OCI-LY7 (cell line): Measurements from ENCODE around the gene IPO11. TPM values are rescaled to one million over a fixed set of nuclear protein-coding genes. Genes with fewer than 3 reads are reported as not detected.

ENCODE experiments used
- BruUV-seq: library from RNA; stranded (reverse); fragments of 400-500 nt; replicated peaks from 2 replicates; lab custom pipeline; 2021; lab: Mats Ljungman, UMichigan
- CTCF ChIA-PET: fragments of 300-600 bp; sonication (Branson Sonifier 250); formaldehyde crosslinking; loops from one replicate; lab custom pipeline; 2022; ENCODE audit warnings: antibody characterized with exemption; ENCODE audit not compliant: unreplicated experiment; lab: Charles Lee
- POLR2A ChIA-PET: fragments of 300-600 bp; sonication (Branson Sonifier 250); formaldehyde crosslinking; loops from one replicate; lab custom pipeline; 2022; ENCODE audit warnings: antibody characterized with exemption; lab: Charles Lee
- DNase-seq: peaks from one replicate; pipeline ENCODE4 v3.0.0-alpha.2; 2015; ENCODE audit warnings: low spot score
- H2AFZ ChIP-seq: fragments of 200-600 bp; sonication (generic), shearing (Covaris generic); 2 replicates; pipeline ENCODE4 v1.6.1; 2014; ENCODE audit warnings: mild to moderate bottlenecking, antibody characterized with exemption, low read length, moderate library complexity
- H3K27ac ChIP-seq: fragments of 200-600 bp; sonication (generic); 2 replicates; pipeline ENCODE4 v1.5.1; 2014; ENCODE audit warnings: mixed run types, low read depth, mild to moderate bottlenecking, moderate library complexity, low read length, inconsistent platforms; ENCODE audit not compliant: poor library complexity, severe bottlenecking
- H3K36me3 ChIP-seq: fragments of 200-600 bp; sonication (generic); 2 replicates; pipeline ENCODE4 v1.6.1; 2014; ENCODE audit warnings: mild to moderate bottlenecking, antibody characterized with exemption, low read length, moderate library complexity, mixed read lengths; ENCODE audit not compliant: insufficient read depth
- H3K4me1 ChIP-seq: fragments of 200-600 bp; sonication (generic); 2 replicates; pipeline ENCODE4 v1.5.1; 2014; ENCODE audit warnings: mild to moderate bottlenecking, low read length; ENCODE audit not compliant: insufficient read depth, poor library complexity, severe bottlenecking
- H3K4me2 ChIP-seq: fragments of 200-600 bp; sonication (generic); 2 replicates; pipeline ENCODE4 v1.6.1; 2014; ENCODE audit warnings: mild to moderate bottlenecking, low read length
- H3K4me3 ChIP-seq: fragments of 200-600 bp; sonication (generic); 2 replicates; pipeline ENCODE4 v1.5.1; 2014; ENCODE audit warnings: mild to moderate bottlenecking, low read depth, low read length; ENCODE audit not compliant: poor library complexity, severe bottlenecking
- H3K79me2 ChIP-seq: fragments of 200-600 bp; sonication (generic); 2 replicates; pipeline ENCODE4 v1.6.1; 2016; ENCODE audit warnings: low read depth, mild to moderate bottlenecking, low read length, moderate library complexity, mixed read lengths; ENCODE audit not compliant: insufficient read depth
- H3K9me2 ChIP-seq: fragments of 200-600 bp; sonication (generic); 2 replicates; pipeline ENCODE4 v1.6.1; 2016; ENCODE audit warnings: mild to moderate bottlenecking, low read length, mixed read lengths; ENCODE audit not compliant: insufficient read depth
- H3K9me3 ChIP-seq: fragments of 200-600 bp; sonication (generic); 2 replicates; pipeline ENCODE4 v1.6.1; 2014; ENCODE audit warnings: mild to moderate bottlenecking, mixed run types, low read length, mixed read lengths
- H4K20me1 ChIP-seq: fragments of 200-600 bp; sonication (generic); 2 replicates; pipeline ENCODE4 v1.6.1; 2014; ENCODE audit warnings: mild to moderate bottlenecking, antibody characterized with exemption, low read length, moderate library complexity, mixed read lengths; ENCODE audit not compliant: insufficient read depth
- CTCF ChIP-seq: fragments of 200-600 bp; sonication (generic); conservative IDR thresholded peaks from 2 replicates; pipeline ENCODE4 v1.5.1; 2014; ENCODE audit warnings: mild to moderate bottlenecking, antibody characterized with exemption, low read length, moderate library complexity, mixed read lengths
- EZH2phosphoT487 ChIP-seq: fragments of 200-600 bp; sonication (generic); IDR thresholded peaks from 2 replicates; pipeline ENCODE4 v1.6.1; 2018; ENCODE audit warnings: low read depth, borderline replicate concordance, mild to moderate bottlenecking, mixed run types, antibody characterized with exemption, low read length, moderate library complexity, mixed read lengths
- intact Hi-C: fragments of 100-400 bp; cut with micrococcal nuclease; formaldehyde crosslinking; loops from one replicate; pipeline ENCODE4 v1.10.0; 2022; ENCODE audit not compliant: unreplicated experiment
- total RNA-seq, 2 experiments: library from RNA; depleted of rRNA in 1 of 2; stranded (reverse); fragments of >200 nt in 1 of 2; shearing (Covaris generic) in 1 of 2; gene quantifications; 2 replicates each; pipeline ENCODE4 v1.2.3, GENCODE V29; 2014 to 2022

The IPO11 gene
- total RNA-seq, 2 experiments from 2014 or later, result 26.1 to 59.9 TPM

- H3K9me2 ChIP-seq, result no peaks in the 10 kb centered on the region
- DNase-seq, result no peak
- no peaks in the 10 kb centered on the region for H3K4me1 ChIP-seq
- no peak overlapping the region for H3K4me2 ChIP-seq
- H3K79me2 ChIP-seq, result no peaks in the 10 kb centered on the region
- no peak overlapping the region for H3K27ac ChIP-seq
- H3K4me3 ChIP-seq, result no peak overlapping the region
- ChIA-PET CTCF (no interaction called here), POLR2A (no interaction called here)
- intact Hi-C loops, result no loop called here
- no peaks in the 10 kb centered on the region for H3K9me3 ChIP-seq
- no TSS peak for BruUV-seq
- H2AFZ ChIP-seq, result no peak overlapping the region
- H4K20me1 ChIP-seq, result no peaks in the 10 kb centered on the region
- no peak for TF ChIP-seq EZH2phosphoT487
- peaks cover 47% of the 10 kb centered on the region for H3K36me3 ChIP-seq
Measured at GRCh38 chr5:62626534-62626933, 214.0 kb downstream of the IPO11 start.

GRCh38 chr5:62627121-62627520, 214.6 kb downstream of the IPO11 start:
- H2AFZ ChIP-seq, result no peak overlapping the region
- intact Hi-C loops, result no loop called here
- H4K20me1 ChIP-seq, result no peaks in the 10 kb centered on the region
- no peak overlapping the region for H3K4me3 ChIP-seq
- H3K36me3 ChIP-seq, result peaks cover 47% of the 10 kb centered on the region
- no peaks in the 10 kb centered on the region for H3K4me1 ChIP-seq
- ChIA-PET CTCF (no interaction called here), POLR2A (interaction anchor here (0.9 kb wide), 1 partner anchor 43 kb away, joined by 6 read pairs; no protein-coding TSS in a partner anchor)
- H3K4me2 ChIP-seq, result no peak overlapping the region
- no peak for DNase-seq
- no peak for TF ChIP-seq EZH2phosphoT487
- no peak for TF ChIP-seq CTCF
- no peak overlapping the region for H3K27ac ChIP-seq
- no TSS peak for BruUV-seq
- no peaks in the 10 kb centered on the region for H3K79me2 ChIP-seq
- no peaks in the 10 kb centered on the region for H3K9me2 ChIP-seq
- H3K9me3 ChIP-seq, result no peaks in the 10 kb centered on the region

GRCh38 chr5:62627901-62628300, 215.3 kb downstream of the IPO11 start:
- Histone ChIP-seq H3K4me2 (no peak overlapping the region), H3K79me2 (no peaks in the 10 kb centered on the region), H3K9me3 (no peaks in the 10 kb centered on the region), H3K4me1 (no peaks in the 10 kb centered on the region), H3K9me2 (no peaks in the 10 kb centered on the region), H3K4me3 (no peak overlapping the region), H3K36me3 (peaks cover 47% of the 10 kb centered on the region), H4K20me1 (no peaks in the 10 kb centered on the region), H2AFZ (no peak overlapping the region), H3K27ac (no peak overlapping the region)
- TF ChIP-seq EZH2phosphoT487 (no peak), CTCF (no peak)
- DNase-seq, result no peak
- CTCF ChIA-PET, result no interaction called here
- POLR2A ChIA-PET, result interaction anchor here (0.7 to 0.9 kb wide), 3 partner anchors 44 to 80 kb away, joined by 3 to 6 read pairs (median 3); no protein-coding TSS in a partner anchor
- intact Hi-C loops, result no loop called here
- no TSS peak for BruUV-seq
